ENCODE data around the gene HYAL3.

HYAL3 gene

GRCh38 chr3:50279255-50280016, 19.8 kb downstream of the HYAL3 start:
- no peak overlapping the region for H3K4me3 ChIP-seq (ENCODE audit: control insufficient read depth, low read depth, low read length)
- TF ChIP-seq CTCF (IDR thresholded peaks at IDR 0.05; ENCODE audit: control insufficient read depth, insufficient read depth, low read depth, low read length, missing control alignments), result no peak
- DNase-seq (ENCODE audit: low read depth), result no peak

- DNase-seq (ENCODE audit: low read depth), result no peak
- no peak within 1 kb of the TSS for H3K4me3 ChIP-seq (ENCODE audit: control insufficient read depth, low read depth, low read length)
- no peak for TF ChIP-seq CTCF (IDR thresholded peaks at IDR 0.05; ENCODE audit: control insufficient read depth, insufficient read depth, low read depth, low read length, missing control alignments)
Observed at GRCh38 chr3:50278880-50279224, 20.4 kb downstream of the HYAL3 start, which contains the start of gene LSMEM2. TSS of gene LSMEM2 (plus strand) at chr3:50279087. CDS start at chr3:50279114, 27 bp downstream.

GRCh38 chr3:50278123-50278879, 20.9 kb downstream of the HYAL3 start:
- DNase-seq (ENCODE audit: low read depth), result no peak

GRCh38 chr3:50276762-50277101, 22.5 kb downstream of the HYAL3 start:
- TF ChIP-seq CTCF (IDR thresholded peaks at IDR 0.05; ENCODE audit: control insufficient read depth, insufficient read depth, low read depth, low read length, missing control alignments), result no peak
- no peak overlapping the region for H3K4me3 ChIP-seq (ENCODE audit: control insufficient read depth, low read depth, low read length)
- no peak for DNase-seq (ENCODE audit: low read depth)

More at GRCh38 chr3:50278123-50278879, 20.9 kb downstream of the HYAL3 start:
- TF ChIP-seq CTCF (IDR thresholded peaks at IDR 0.05; ENCODE audit: control insufficient read depth, insufficient read depth, low read depth, low read length, missing control alignments), result no peak
- H3K4me3 ChIP-seq (ENCODE audit: control insufficient read depth, low read depth, low read length), result no peak overlapping the region

- no peak for DNase-seq (ENCODE audit: low read depth)
- TF ChIP-seq CTCF (IDR thresholded peaks at IDR 0.05; ENCODE audit: control insufficient read depth, insufficient read depth, low read depth, low read length, missing control alignments), result no peak
- no peak overlapping the region for H3K4me3 ChIP-seq (ENCODE audit: control insufficient read depth, low read depth, low read length)
Observed at GRCh38 chr3:50275996-50276761, 23.0 kb downstream of the HYAL3 start.

GRCh38 chr3:50275141-50275995, 23.8 kb downstream of the HYAL3 start:
- H3K4me3 ChIP-seq (ENCODE audit: control insufficient read depth, low read depth, low read length), result no peak overlapping the region
- DNase-seq (ENCODE audit: low read depth), result no peak
- no peak for TF ChIP-seq CTCF (IDR thresholded peaks at IDR 0.05; ENCODE audit: control insufficient read depth, insufficient read depth, low read depth, low read length, missing control alignments)

All from AG09309 (cell line).